Sciatic nerve (tissue), 2 donors: ENCODE measurements around the gene DTD1. TPM values are rescaled to one million over a fixed set of nuclear protein-coding genes. Genes with fewer than 3 reads are reported as not detected.
"Not testable (repeated sequence)": the region's sequence is repeated elsewhere in the genome, so short reads cannot be mapped to it uniquely, and the experiment has no call there.

Experiments used
- ATAC-seq: fragments of 200-7000 bp; cut with Tn5 transposase; one replicate; pipeline ENCODE4 v1.9.1; 2020; ENCODE audit warnings: mild to moderate bottlenecking, moderate library complexity
- DNase-seq: peaks from one replicate; pipeline ENCODE4 v3.0.0-alpha.2; 2020; ENCODE audit warnings: low spot score
- intact Hi-C: fragments of 100-400 bp; cut with DNase I; formaldehyde crosslinking; loops from one replicate; pipeline ENCODE4 v1.14.2; 2022
- total RNA-seq: library from RNA; stranded (reverse); fragmentation: NEBNext Ultra II Directional; extraction: Animal tissue kit (Norgen Biotek cat#: 25700); gene quantifications from one replicate; pipeline ENCODE4 v1.2.1, GENCODE V29; 2021
- donor health status: DM: no; HTN: no; CAD: no.
- donor health status: DM: no; HTN: no; CAD: no.

The DTD1 gene
- total RNA-seq, 1 donor from 2014 or later = 31.6 TPM

DNA sequence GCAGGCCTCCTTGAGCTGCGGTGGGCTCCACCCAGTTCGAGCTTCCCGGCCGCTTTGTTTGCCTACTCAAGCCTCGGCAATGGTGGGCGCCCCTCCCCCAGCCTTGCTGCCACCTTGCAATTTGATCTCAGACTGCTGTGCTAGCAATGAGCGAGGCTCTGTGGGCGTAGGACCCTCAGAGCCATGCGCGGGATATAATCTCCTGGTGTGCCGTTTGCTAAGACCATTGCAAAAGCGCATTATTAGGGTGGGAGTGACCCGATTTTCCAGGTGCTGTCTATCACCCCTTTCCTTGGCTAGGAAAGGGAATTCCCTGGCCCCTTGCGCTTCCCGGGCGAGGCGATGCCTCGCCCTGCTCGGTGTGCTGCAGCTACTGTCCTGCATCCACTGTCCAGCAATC, 173.0 kb downstream of the DTD1 start:
- intact Hi-C loops, ATAC-seq: not testable (repeated sequence)

GRCh38 chr20:18767676-18768075, 179.8 kb downstream of the DTD1 start:
- DNase-seq (no peak), ATAC-seq (no peak)
- intact Hi-C loops = no loop called here

More for the DNA sequence above, 173.0 kb downstream of the DTD1 start:
- not testable (repeated sequence) for DNase-seq

DNA sequence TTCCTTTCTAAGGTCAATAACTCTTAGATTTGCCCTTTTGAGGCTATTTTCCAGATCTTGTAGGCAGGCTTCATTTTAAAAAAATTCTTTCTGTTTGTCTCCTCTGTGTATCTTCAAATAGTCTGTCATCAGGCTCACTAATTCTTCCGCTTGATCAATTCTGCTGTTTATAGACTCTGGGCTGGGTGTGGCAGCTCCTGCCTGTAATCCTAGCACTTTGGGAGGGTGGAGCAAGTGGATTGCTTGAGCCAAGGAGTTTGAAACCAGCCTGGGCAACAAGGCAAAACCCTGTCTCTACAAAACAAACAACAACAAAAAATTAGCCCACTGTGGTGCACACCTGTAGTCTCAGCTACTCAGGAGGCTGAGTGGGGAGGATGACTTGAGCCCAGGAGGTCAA, 185.7 kb downstream of the DTD1 start:
- DNase-seq = no peak
- no peak for ATAC-seq
- intact Hi-C loops = loop anchor here (5.0 kb wide), 1 partner anchor 61 kb away; no protein-coding TSS in a partner anchor

DNA sequence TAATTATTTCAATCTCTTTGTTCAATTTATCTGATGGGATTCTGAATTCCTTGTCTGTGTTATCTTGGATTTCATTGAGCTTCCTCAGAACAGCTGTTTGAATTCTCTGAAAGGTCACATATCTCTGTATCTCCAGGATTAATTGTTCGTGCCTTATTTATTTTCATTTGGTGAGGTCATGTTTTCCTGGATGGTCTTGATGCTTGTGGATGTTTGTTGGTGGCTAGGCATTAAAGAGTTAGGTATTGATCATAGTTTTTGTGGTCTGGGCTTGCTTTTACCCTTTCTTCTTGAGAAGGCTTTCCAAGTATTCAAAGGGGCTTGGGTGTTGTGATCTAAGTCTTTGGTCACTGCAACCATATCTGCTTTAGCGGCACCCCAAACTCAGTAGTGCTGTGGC, 186.4 kb downstream of the DTD1 start:
- intact Hi-C loops = loop anchor here (5.0 kb wide), 1 partner anchor 62 kb away; no protein-coding TSS in a partner anchor
- DNase-seq = no peak
- no peak for ATAC-seq

DNA sequence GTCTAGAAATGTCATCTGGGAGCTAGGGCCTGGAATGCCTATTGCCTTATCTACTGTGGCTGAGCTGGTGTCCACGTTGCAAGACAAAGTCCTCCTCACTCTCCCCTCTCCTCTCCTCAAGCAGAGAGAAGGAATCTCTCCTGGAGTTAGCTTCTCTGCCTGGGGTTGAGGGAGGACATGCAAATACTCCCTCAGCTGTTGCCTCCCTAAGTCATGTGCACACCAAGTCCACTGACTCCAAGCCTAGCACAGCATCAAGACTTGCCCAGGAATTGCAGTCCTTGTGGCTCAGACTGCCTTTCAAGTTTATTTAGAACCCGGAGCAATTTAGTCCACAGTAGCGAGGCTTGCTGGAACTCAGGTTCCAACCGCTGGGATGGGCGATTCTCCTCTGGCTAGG, 187.8 kb downstream of the DTD1 start:
- no peak for ATAC-seq
- intact Hi-C loops = no loop called here
- DNase-seq = no peak

GRCh38 chr20:18778690-18779392, 191.0 kb downstream of the DTD1 start:
- no peak for ATAC-seq
- intact Hi-C loops = no loop called here
- no peak for DNase-seq

- DNase-seq = no peak
- ATAC-seq = no peak
- intact Hi-C loops = no loop called here
These were observed 192.7 kb downstream of the DTD1 start for GRCh38 chr20:18780385-18781130.

GRCh38 chr20:18781509-18781908, 193.7 kb downstream of the DTD1 start:
- DNase-seq (no peak), ATAC-seq (no peak)
- intact Hi-C loops = no loop called here

- DNase-seq (no peak), ATAC-seq (peak; percentile 80)
- intact Hi-C loops = no loop called here
These were observed 195.6 kb downstream of the DTD1 start for GRCh38 chr20:18783385-18783959.

DNA sequence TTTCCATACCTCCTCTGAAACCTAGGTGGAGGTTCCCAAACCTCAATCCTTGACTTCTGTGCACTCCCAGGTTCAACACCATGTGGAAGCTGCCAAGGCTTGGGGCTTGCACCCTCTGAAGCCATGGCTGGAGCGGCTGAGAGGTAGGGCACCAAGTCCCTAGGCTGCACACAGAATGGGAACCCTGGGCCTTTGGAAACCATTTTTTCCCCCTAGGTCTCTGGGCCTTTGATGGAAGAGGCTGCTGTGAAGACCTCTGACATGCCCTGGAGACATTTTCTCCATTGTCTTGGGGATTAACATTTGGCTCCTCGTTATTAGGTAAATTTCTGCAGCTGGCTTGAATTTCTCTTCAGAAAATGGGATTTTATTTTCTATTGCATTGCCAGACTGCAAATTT, 199.2 kb downstream of the DTD1 start:
- intact Hi-C loops, ATAC-seq, DNase-seq: not testable (repeated sequence)

DNA sequence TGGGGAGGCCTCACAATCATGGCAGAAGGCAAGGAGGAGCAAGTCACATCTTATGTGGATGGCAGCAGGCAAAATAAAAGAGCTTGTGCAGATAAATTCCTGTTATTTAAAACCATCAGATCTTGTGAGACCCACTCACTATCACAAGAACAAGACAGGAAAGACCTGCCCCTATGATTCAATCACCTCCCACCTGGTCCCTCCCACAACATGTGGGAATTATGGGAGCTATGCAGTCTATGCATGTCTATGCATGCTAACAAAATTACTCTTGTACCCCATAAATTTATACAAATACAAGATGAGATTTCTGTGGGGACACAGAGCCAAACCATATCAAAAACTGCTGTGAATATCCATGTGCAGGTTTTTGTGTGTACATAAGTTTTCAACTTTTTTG, 200.2 kb downstream of the DTD1 start:
- DNase-seq = no peak
- no peak for ATAC-seq
- intact Hi-C loops = no loop called here

- intact Hi-C loops = no loop called here
- ATAC-seq = no peak
- DNase-seq = no peak
These were observed 202.9 kb downstream of the DTD1 start for GRCh38 chr20:18790787-18791186.

DNA sequence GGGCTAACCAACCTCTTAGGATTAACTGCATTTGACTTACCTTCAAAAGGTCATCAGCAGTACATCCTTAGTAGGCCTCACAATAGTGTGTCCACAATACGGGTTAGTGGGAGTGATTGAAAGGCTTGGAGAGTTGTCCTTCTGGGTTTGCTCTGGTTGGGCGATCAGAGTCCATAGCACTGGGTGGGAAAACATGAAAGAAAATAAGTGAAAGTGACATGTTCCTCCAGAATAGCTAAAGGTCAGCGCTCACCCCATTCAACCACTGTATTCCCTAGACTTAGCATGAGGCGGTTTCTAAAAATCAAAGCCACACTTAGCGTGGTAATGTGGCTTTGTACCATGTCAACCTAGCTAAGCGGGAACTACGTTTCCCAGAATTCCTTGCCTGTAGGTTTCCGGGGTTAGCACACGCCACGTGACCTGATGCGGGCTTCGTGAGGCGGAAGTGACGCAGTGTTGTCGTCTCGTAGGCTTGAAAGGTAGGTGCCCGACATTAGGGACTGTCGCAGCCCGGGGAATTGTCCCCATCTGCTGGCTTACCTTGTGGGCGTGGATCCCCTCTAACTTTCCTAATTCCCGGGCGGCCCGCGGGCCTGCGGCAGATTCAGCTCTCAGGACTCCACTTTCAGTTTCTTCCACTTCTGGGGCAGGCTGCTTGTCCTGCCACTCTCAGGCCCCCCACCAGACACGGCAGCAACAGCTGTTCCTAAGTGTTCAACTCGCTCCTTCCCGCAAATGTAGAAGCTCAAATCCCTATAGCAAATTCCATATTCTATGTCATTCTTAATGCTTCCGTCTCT, 206.0 kb downstream of the DTD1 start:
- ATAC-seq (peak; percentile 99), DNase-seq (peak; percentile 92)
- intact Hi-C loops = no loop called here

DNA sequence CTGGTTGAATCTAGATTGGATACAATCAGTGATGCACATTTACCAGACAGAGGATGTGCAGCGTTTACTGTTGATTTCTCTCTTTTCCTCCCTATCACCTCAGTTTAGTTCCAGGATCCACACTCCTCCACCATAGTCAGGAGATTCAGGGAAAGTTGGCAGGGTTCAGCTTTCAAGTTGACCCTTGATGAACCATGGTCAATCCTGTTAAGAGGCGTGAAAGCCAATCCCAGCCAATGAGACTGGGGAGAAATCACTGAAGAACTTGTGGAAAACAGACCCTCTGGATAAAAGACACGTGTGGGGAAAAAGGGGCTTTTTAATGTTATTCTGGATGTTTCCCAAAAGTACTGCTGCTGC, 206.6 kb downstream of the DTD1 start:
- DNase-seq (no peak), ATAC-seq (peak; percentile 50)
- intact Hi-C loops = no loop called here

- ATAC-seq (no peak), DNase-seq (no peak)
- intact Hi-C loops = no loop called here
These were observed 207.5 kb downstream of the DTD1 start for GRCh38 chr20:18795366-18795765.

GRCh38 chr20:18796282-18796833, 208.5 kb downstream of the DTD1 start:
- DNase-seq (no peak), ATAC-seq (no peak)
- intact Hi-C loops = no loop called here

- ATAC-seq (no peak), DNase-seq (no peak)
- intact Hi-C loops = no loop called here
These were observed 213.7 kb downstream of the DTD1 start for GRCh38 chr20:18801516-18801915.

- intact Hi-C loops = no loop called here
- DNase-seq (no peak), ATAC-seq (no peak)
These were observed 214.3 kb downstream of the DTD1 start for GRCh38 chr20:18802012-18802634.

- ATAC-seq (no peak), DNase-seq (no peak)
- intact Hi-C loops = no loop called here
These were observed 218.0 kb downstream of the DTD1 start for GRCh38 chr20:18805881-18806280.
